ENCODE measurements around the gene LRP6. TPM values are rescaled to one million over a fixed set of nuclear protein-coding genes. Genes with fewer than 3 reads are reported as not detected.

The LRP6 gene
- total and polyA plus RNA-seq, 12 donors: 3.5 to 31.9 (median 17.5) TPM

- intact Hi-C loops (cut with DNase I): no loop called here
- no peak for TF ChIP-seq CTCF (IDR thresholded peaks at IDR 0.05)
- no peak for TF ChIP-seq POLR2A (IDR thresholded peaks at IDR 0.05)
- Histone ChIP-seq H3K9me3 (replicated peaks in 1 of 3) (no peaks in the 10 kb centered on the region), H3K4me3 (no peak overlapping the region), H3K27ac (no peak overlapping the region), H3K36me3 (replicated peaks in 1 of 2) (no peaks in the 10 kb centered on the region), H3K4me1 (replicated peaks in 1 of 2) (peaks cover 13 to 23% of the 10 kb centered on the region in 2 donors), H3K27me3 (no peaks in the 10 kb centered on the region)
- 93 to 100% (median 98%) methylated on average over 1 of the region's 1 CpG for WGBS, 4 donors
- DNase-seq: no peak
Observed at GRCh38 chr12:12281134-12281533, 14.3 kb upstream of the LRP6 start.

- Histone ChIP-seq H3K27ac (no peak overlapping the region), H3K4me1 (replicated peaks in 1 of 2) (peaks cover 10 to 19% of the 10 kb centered on the region in 2 donors), H3K36me3 (replicated peaks in 1 of 2) (no peaks in the 10 kb centered on the region), H3K4me3 (no peak overlapping the region), H3K27me3 (no peaks in the 10 kb centered on the region), H3K9me3 (replicated peaks in 1 of 3) (no peaks in the 10 kb centered on the region)
- 61 to 66% (median 65%) methylated on average over 4 of the region's 4 CpGs for WGBS, 4 donors
- TF ChIP-seq POLR2A (IDR thresholded peaks at IDR 0.05) (no peak), CTCF (IDR thresholded peaks at IDR 0.05) (no peak)
- intact Hi-C loops (cut with DNase I): no loop called here
- DNase-seq: no peak
Observed at GRCh38 chr12:12278899-12279298, 12.1 kb upstream of the LRP6 start.

GRCh38 chr12:12275874-12276273, 9.0 kb upstream of the LRP6 start:
- intact Hi-C loops (cut with DNase I): no loop called here
- 91 to 100% (median 94%) methylated on average over 1 to 6 of the region's 6 CpGs for WGBS, 4 donors
- no peak overlapping the region for H3K4me3 ChIP-seq
- H3K4me1 ChIP-seq (replicated peaks in 1 of 2): no peaks in the 10 kb centered on the region
- TF ChIP-seq POLR2A (IDR thresholded peaks at IDR 0.05): no peak
- no peak for TF ChIP-seq CTCF (IDR thresholded peaks at IDR 0.05)
- H3K9me3 ChIP-seq (replicated peaks in 1 of 3): no peaks in the 10 kb centered on the region
- H3K27ac ChIP-seq: no peak overlapping the region
- no peak for DNase-seq
- no peaks in the 10 kb centered on the region for H3K27me3 ChIP-seq
- H3K36me3 ChIP-seq (replicated peaks in 1 of 2): no peaks in the 10 kb centered on the region

GRCh38 chr12:12273291-12273957, 6.6 kb upstream of the LRP6 start:
- Histone ChIP-seq H3K27ac (no peak overlapping the region), H3K4me3 (no peak overlapping the region), H3K36me3 (replicated peaks in 1 of 2) (no peaks in the 10 kb centered on the region), H3K9me3 (replicated peaks in 1 of 3) (no peaks in the 10 kb centered on the region), H3K27me3 (no peaks in the 10 kb centered on the region), H3K4me1 (replicated peaks in 1 of 2) (no peaks in the 10 kb centered on the region)
- peak in 1 of 7 donors; percentile 10 for DNase-seq
- WGBS, 4 donors: 73 to 89% (median 75%) methylated on average over 4 of the region's 4 CpGs
- TF ChIP-seq POLR2A (IDR thresholded peaks at IDR 0.05) (no peak), CTCF (IDR thresholded peaks at IDR 0.05) (no peak)
- intact Hi-C loops (cut with DNase I): no loop called here

Data from adrenal gland (tissue), 12 donors.